Duodenal mucosa (tissue), 2 donors: ENCODE results near the gene USP40.

Experiments used
- H3K27ac ChIP-seq: one replicate; pipeline ENCODE4 v1.7.0; 2013; ENCODE audit warnings: low read depth, low read length
- H3K27me3 ChIP-seq, 2 donors: one replicate each; pipeline ENCODE4 v1.7.0; 2013; ENCODE audit warnings: low read length in 2 of 2, control low read depth in 1 of 2; ENCODE audit not compliant: insufficient read depth in 2 of 2, control insufficient read depth in 1 of 2
- H3K36me3 ChIP-seq, 2 donors: one replicate each; pipeline ENCODE4 v1.7.0; 2013; ENCODE audit warnings: low read length in 2 of 2, control low read depth in 1 of 2; ENCODE audit not compliant: insufficient read depth in 2 of 2, control insufficient read depth in 1 of 2
- H3K4me1 ChIP-seq, 2 donors: one replicate each; pipeline ENCODE4 v1.7.0; 2013; ENCODE audit warnings: low read length in 2 of 2, control low read depth in 1 of 2; ENCODE audit not compliant: insufficient read depth in 2 of 2, control insufficient read depth in 1 of 2
- H3K4me3 ChIP-seq, 2 donors: one replicate each; pipeline ENCODE4 v1.7.0; 2013; ENCODE audit warnings: low read length in 2 of 2, low read depth in 1 of 2
- H3K9ac ChIP-seq, 2 donors: one replicate each; pipeline ENCODE4 v1.7.0; 2013; ENCODE audit warnings: low read length in 2 of 2, low read depth in 1 of 2
- H3K9me3 ChIP-seq, 2 donors: one replicate each; pipeline ENCODE4 v1.7.0; 2013; ENCODE audit warnings: low read length in 2 of 2, control low read depth in 1 of 2; ENCODE audit not compliant: control insufficient read depth in 1 of 2

USP40 gene

GRCh38 chr2:233446606-233447305, 119.8 kb downstream of the USP40 start:
- H3K27ac ChIP-seq, result no peak overlapping the region
- H3K9me3 ChIP-seq, result no peaks in the 10 kb centered on the region
- H3K9ac ChIP-seq, result no peak overlapping the region
- H3K27me3 ChIP-seq, result no peaks in the 10 kb centered on the region
- no peak overlapping the region for H3K4me3 ChIP-seq
- peaks cover 26 to 81% of the 10 kb centered on the region in 2 donors for H3K36me3 ChIP-seq
- no peaks in the 10 kb centered on the region for H3K4me1 ChIP-seq

DNA sequence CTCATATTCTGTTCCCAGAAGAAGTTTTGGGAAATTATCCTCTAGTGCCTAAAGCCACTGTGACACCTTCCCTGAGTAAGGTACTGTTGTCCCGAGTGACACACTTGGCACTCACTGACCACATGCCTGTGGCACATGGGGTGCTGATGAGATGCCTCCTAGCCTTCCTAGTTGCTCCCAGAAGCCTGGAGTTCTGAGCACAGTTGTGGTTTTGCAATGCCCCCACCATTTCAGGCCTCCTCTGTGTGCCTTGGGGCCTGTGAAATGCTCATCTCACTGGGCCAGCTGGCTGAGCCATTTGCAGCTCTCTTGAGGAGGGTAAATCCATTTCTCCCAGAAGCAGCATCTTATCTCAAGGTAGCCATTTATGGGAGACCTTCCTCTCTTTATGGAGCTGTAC, 120.5 kb downstream of the USP40 start:
- Histone ChIP-seq H3K9ac (no peak overlapping the region), H3K27ac (no peak overlapping the region), H3K27me3 (no peaks in the 10 kb centered on the region), H3K9me3 (no peaks in the 10 kb centered on the region), H3K4me1 (no peaks in the 10 kb centered on the region), H3K36me3 (peaks cover 24 to 81% of the 10 kb centered on the region in 2 donors), H3K4me3 (no peak overlapping the region)

DNA sequence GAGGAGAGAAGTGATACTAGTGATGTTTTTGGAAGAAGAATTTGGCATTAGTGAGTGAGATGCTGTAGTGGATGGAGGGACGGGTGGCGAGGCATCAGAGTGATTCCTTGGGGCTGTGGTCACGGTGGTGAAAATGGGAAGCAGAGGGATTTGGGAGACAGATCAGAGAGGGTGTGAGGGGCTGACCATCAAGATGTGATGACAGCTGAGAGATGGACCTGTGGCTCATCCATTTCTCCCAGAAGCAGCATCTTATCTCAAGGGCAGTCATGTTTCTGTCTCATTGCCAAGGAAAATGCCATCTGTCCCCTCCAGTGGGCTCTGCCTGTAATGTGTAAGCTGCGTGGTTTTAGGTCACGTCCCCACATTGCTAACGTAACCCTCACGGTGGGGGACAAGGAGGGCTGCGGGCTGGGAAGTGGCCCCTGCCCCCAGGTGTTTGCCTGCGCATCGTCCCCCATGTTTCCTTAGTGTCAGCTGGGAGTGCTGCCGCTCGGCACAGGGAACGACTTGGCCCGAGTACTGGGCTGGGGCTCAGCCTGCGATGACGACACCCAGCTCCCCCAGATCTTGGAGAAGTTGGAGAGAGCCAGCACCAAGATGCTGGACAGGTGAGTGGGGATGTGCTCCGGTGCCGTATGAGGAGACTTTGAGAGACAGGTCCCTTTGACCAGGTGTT, 121.3 kb downstream of the USP40 start:
- H3K36me3 ChIP-seq, result peaks cover 19 to 82% of the 10 kb centered on the region in 2 donors

GRCh38 chr2:233444501-233444900, 122.1 kb downstream of the USP40 start:
- Histone ChIP-seq H3K27ac (no peak overlapping the region), H3K27me3 (no peaks in the 10 kb centered on the region), H3K36me3 (peaks cover 26 to 81% of the 10 kb centered on the region in 2 donors)

More for the DNA sequence above, 121.3 kb downstream of the USP40 start:
- Histone ChIP-seq H3K9me3 (no peaks in the 10 kb centered on the region), H3K27ac (no peak overlapping the region), H3K4me3 (no peak overlapping the region), H3K27me3 (no peaks in the 10 kb centered on the region), H3K9ac (no peak overlapping the region), H3K4me1 (no peaks in the 10 kb centered on the region)

GRCh38 chr2:233443511-233444183, 122.9 kb downstream of the USP40 start:
- no peaks in the 10 kb centered on the region for H3K27me3 ChIP-seq
- H3K9ac ChIP-seq, result peak overlapping the region in 1 of 2 donors; percentile 3
- no peaks in the 10 kb centered on the region for H3K9me3 ChIP-seq
- no peak overlapping the region for H3K4me3 ChIP-seq
- no peaks in the 10 kb centered on the region for H3K4me1 ChIP-seq
- H3K27ac ChIP-seq, result no peak overlapping the region
- H3K36me3 ChIP-seq, result peaks cover 34 to 81% of the 10 kb centered on the region in 2 donors

More at GRCh38 chr2:233444501-233444900, 122.1 kb downstream of the USP40 start:
- Histone ChIP-seq H3K9me3 (no peaks in the 10 kb centered on the region), H3K4me3 (no peak overlapping the region), H3K9ac (no peak overlapping the region), H3K4me1 (no peaks in the 10 kb centered on the region)

- Histone ChIP-seq H3K4me1 (no peaks in the 10 kb centered on the region), H3K36me3 (peaks cover 38 to 83% of the 10 kb centered on the region in 2 donors), H3K9me3 (no peaks in the 10 kb centered on the region)
These were observed 124.6 kb downstream of the USP40 start for GRCh38 chr2:233442028-233442310.

GRCh38 chr2:233441161-233442027, 125.2 kb downstream of the USP40 start:
- H3K9ac ChIP-seq, result no peak overlapping the region
- H3K4me3 ChIP-seq, result no peak overlapping the region
- H3K9me3 ChIP-seq, result no peaks in the 10 kb centered on the region
- no peak overlapping the region for H3K27ac ChIP-seq
- H3K4me1 ChIP-seq, result no peaks in the 10 kb centered on the region
- H3K27me3 ChIP-seq, result no peaks in the 10 kb centered on the region
- H3K36me3 ChIP-seq, result peaks cover 36 to 83% of the 10 kb centered on the region in 2 donors

More at GRCh38 chr2:233442028-233442310, 124.6 kb downstream of the USP40 start:
- H3K27ac ChIP-seq, result no peak overlapping the region
- no peak overlapping the region for H3K9ac ChIP-seq
- no peaks in the 10 kb centered on the region for H3K27me3 ChIP-seq
- no peak overlapping the region for H3K4me3 ChIP-seq

- H3K9ac ChIP-seq, result no peak overlapping the region
- no peak overlapping the region for H3K27ac ChIP-seq
- H3K4me1 ChIP-seq, result no peaks in the 10 kb centered on the region
- H3K27me3 ChIP-seq, result no peaks in the 10 kb centered on the region
- peaks cover 43 to 83% of the 10 kb centered on the region in 2 donors for H3K36me3 ChIP-seq
- H3K4me3 ChIP-seq, result no peak overlapping the region
- no peaks in the 10 kb centered on the region for H3K9me3 ChIP-seq
These were observed 125.9 kb downstream of the USP40 start for GRCh38 chr2:233440714-233441113.

DNA sequence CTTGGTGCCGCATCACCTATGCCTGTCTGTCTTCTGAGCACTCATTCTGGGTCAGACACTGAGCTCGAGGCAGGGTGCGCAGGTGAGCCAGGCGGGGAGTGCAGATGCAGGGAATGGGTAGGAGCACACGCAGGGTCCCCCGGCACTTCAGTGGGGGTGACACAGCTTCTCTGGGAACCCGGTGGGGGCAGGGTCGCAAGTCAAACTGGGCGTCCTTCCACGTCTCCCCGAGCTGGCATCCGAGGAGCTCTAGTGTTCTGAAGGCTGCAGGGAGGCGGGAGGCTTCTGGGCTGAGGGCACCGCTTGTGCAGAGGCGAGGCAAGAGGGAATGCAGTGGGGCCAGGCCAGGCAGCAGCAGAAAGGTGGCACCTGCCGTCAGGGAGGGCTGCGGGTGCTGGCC, 126.3 kb downstream of the USP40 start:
- Histone ChIP-seq H3K36me3 (peaks cover 46 to 83% of the 10 kb centered on the region in 2 donors), H3K27ac (no peak overlapping the region), H3K27me3 (no peaks in the 10 kb centered on the region), H3K9me3 (no peaks in the 10 kb centered on the region), H3K9ac (no peak overlapping the region), H3K4me1 (no peaks in the 10 kb centered on the region), H3K4me3 (no peak overlapping the region)
